SK-N-SH treated with all-trans-retinoic acid at 6 μM for 48 hours (cell line): ENCODE measurements around the gene DIP2A.

Source experiments
- CSDC2 ChIP-seq: fragments of 250-450 bp; sonication (Bioruptor Pico); IDR thresholded peaks from 2 replicates; pipeline ENCODE4 v1.5.0; 2020; ENCODE audit warnings: mild to moderate bottlenecking, moderate library complexity
- CSRNP3 ChIP-seq: fragments of 250-450 bp; sonication (Bioruptor Pico); IDR thresholded peaks from 2 replicates; pipeline ENCODE4 v1.5.1; 2021; ENCODE audit warnings: mild to moderate bottlenecking, moderate library complexity
- ESRRG ChIP-seq: fragments of 250-450 bp; sonication (Bioruptor Pico); IDR thresholded peaks from 2 replicates; pipeline ENCODE4 v1.6.1; 2021; ENCODE audit warnings: mild to moderate bottlenecking
- PPARA ChIP-seq: fragments of 250-450 bp; sonication (Bioruptor Pico); IDR thresholded peaks from 2 replicates; pipeline ENCODE4 v1.5.0; 2020; ENCODE audit warnings: mild to moderate bottlenecking, borderline replicate concordance
- TF ChIP-seq, protein P1 (sequence below): fragments of 250-450 bp; sonication (Bioruptor Pico); IDR thresholded peaks from 2 replicates; pipeline ENCODE4 v1.8.0; 2021; ENCODE audit warnings: low read depth, mild to moderate bottlenecking, moderate library complexity, borderline replicate concordance

GRCh38 chr21:46610018-46610701 is 151.5 kb downstream of the DIP2A start:
- no peak for TF ChIP-seq CSDC2
- TF ChIP-seq PPARA (CRISPR knock-in tag), result no peak
- TF ChIP-seq, protein P1, sequence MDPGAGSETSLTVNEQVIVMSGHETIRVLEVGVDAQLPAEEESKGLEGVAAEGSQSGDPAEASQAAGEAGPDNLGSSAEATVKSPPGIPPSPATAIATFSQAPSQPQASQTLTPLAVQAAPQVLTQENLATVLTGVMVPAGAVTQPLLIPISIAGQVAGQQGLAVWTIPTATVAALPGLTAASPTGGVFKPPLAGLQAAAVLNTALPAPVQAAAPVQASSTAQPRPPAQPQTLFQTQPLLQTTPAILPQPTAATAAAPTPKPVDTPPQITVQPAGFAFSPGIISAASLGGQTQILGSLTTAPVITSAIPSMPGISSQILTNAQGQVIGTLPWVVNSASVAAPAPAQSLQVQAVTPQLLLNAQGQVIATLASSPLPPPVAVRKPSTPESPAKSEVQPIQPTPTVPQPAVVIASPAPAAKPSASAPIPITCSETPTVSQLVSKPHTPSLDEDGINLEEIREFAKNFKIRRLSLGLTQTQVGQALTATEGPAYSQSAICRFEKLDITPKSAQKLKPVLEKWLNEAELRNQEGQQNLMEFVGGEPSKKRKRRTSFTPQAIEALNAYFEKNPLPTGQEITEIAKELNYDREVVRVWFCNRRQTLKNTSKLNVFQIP, result no peak
- TF ChIP-seq ESRRG (CRISPR knock-in tag), result no peak
- no peak for TF ChIP-seq CSRNP3 (CRISPR knock-in tag)
